B cell (primary cell): ENCODE measurements around the gene HTRA1. TPM values are rescaled to one million over a fixed set of nuclear protein-coding genes. Genes with fewer than 3 reads are reported as not detected.

Source experiments
- ATAC-seq: fragments of 200-7000 bp; cut with Tn5 transposase; one replicate; pipeline ENCODE4 v1.10.0; 2021; ENCODE audit warnings: low read depth, mild to moderate bottlenecking, moderate number of reproducible peaks, moderate library complexity
- CTCF ChIA-PET: fragments of 350-600 bp; sonication (Branson Sonifier 250); formaldehyde crosslinking; loops from one replicate; lab custom pipeline; 2021; ENCODE audit warnings: antibody characterized with exemption, inconsistent platforms; lab: Charles Lee
- POLR2A ChIA-PET: fragments of 350-600 bp; sonication (Branson Sonifier 250); formaldehyde crosslinking; loops from one replicate; lab custom pipeline; 2021; ENCODE audit warnings: antibody characterized with exemption; lab: Charles Lee
- DNase-seq: peaks from one replicate; pipeline ENCODE4 v3.0.0; 2013
- H2AFZ ChIP-seq: 2 replicates; pipeline ENCODE4 v1.6.1; 2012; ENCODE audit warnings: mild to moderate bottlenecking, low read depth, low read length; ENCODE audit not compliant: insufficient read depth, poor library complexity, severe bottlenecking
- H3K27ac ChIP-seq, 2 donors: 1 replicate in 1 of 2; 2 replicates in 1 of 2; pipeline ENCODE4 v1.5.1; 2012 to 2013; ENCODE audit warnings: low read length in 2 of 2, mild to moderate bottlenecking in 2 of 2, moderate library complexity in 1 of 2
- H3K27me3 ChIP-seq, 4 experiments: fragments of 200-600 bp in 1 of 4; sonication (generic) in 1 of 4; replicated peaks in 1 of 4; 1 replicate in 2 of 4; 2 replicates in 2 of 4; pipeline versions ENCODE4 v1.6.1 to v1.7.0; 2013 to 2016; ENCODE audit warnings: low read length in 3 of 4, mild to moderate bottlenecking in 2 of 4, mixed read lengths in 1 of 4, moderate library complexity in 1 of 4; ENCODE audit not compliant: insufficient read depth in 4 of 4, control insufficient read depth in 3 of 4; ENCODE audit errors: control extremely low read depth in 1 of 4
- H3K36me3 ChIP-seq, 2 experiments: replicated peaks in 1 of 2; 1 replicate in 1 of 2; 2 replicates in 1 of 2; pipeline versions ENCODE4 v1.6.1 to v1.7.1; 2013; ENCODE audit warnings: low read length in 1 of 2; ENCODE audit not compliant: insufficient read depth in 2 of 2, control insufficient read depth in 1 of 2; ENCODE audit errors: control extremely low read depth in 1 of 2, extremely low read depth in 1 of 2
- H3K4me1 ChIP-seq, 2 donors: fragments of 200-600 bp in 1 of 2; sonication (generic) in 1 of 2; 1 replicate in 1 of 2; 2 replicates in 1 of 2; pipeline versions ENCODE4 v1.5.1 to v1.6.1; 2013 to 2017; ENCODE audit warnings: low read length in 2 of 2; ENCODE audit not compliant: control insufficient read depth in 2 of 2, insufficient read depth in 2 of 2
- H3K4me2 ChIP-seq: replicated peaks from 2 replicates; pipeline ENCODE3; 2012; ENCODE audit warnings: mild to moderate bottlenecking, low read depth, low read length; ENCODE audit not compliant: poor library complexity, severe bottlenecking
- H3K4me3 ChIP-seq, 5 experiments: fragments of 200-600 bp in 1 of 5; sonication (generic) in 1 of 5; 1 replicate in 3 of 5; 2 replicates in 2 of 5; pipeline versions ENCODE4 v1.5.1 to v1.7.0; 2011 to 2016; ENCODE audit warnings: low read length in 4 of 5, mild to moderate bottlenecking in 4 of 5, low read depth in 2 of 5, control low read depth in 1 of 5, moderate library complexity in 1 of 5; ENCODE audit not compliant: insufficient read depth in 1 of 5; ENCODE audit errors: control extremely low read depth in 1 of 5, extremely low read depth in 1 of 5
- H3K79me2 ChIP-seq: fragments of 200-600 bp; sonication (generic); one replicate; pipeline ENCODE4 v1.6.0; 2016; ENCODE audit warnings: low read length; ENCODE audit not compliant: control insufficient read depth, insufficient read depth
- H3K9ac ChIP-seq: fragments of 200-600 bp; sonication (generic); 2 replicates; pipeline ENCODE4 v1.6.1; 2017; ENCODE audit warnings: mild to moderate bottlenecking, low read length, moderate library complexity
- H3K9me3 ChIP-seq, 3 donors: one replicate each; pipeline versions ENCODE4 v1.6.1 to v1.7.1; 2013; ENCODE audit warnings: low read length in 2 of 3; ENCODE audit not compliant: control insufficient read depth in 2 of 3, insufficient read depth in 1 of 3; ENCODE audit errors: control extremely low read depth in 1 of 3
- H4K20me1 ChIP-seq: 2 replicates; pipeline ENCODE4 v1.6.0; 2012; ENCODE audit warnings: mild to moderate bottlenecking, low read length; ENCODE audit not compliant: insufficient read depth, control insufficient read depth, poor library complexity, severe bottlenecking
- H3K27ac Mint-ChIP-seq: one replicate; pipeline ENCODE4 v1.8.0; 2021; ENCODE audit warnings: mixed read lengths
- H3K27me3 Mint-ChIP-seq: one replicate; pipeline ENCODE4 v1.8.0; 2021; ENCODE audit warnings: mixed read lengths
- H3K4me1 Mint-ChIP-seq: one replicate; pipeline ENCODE4 v1.8.0; 2021; ENCODE audit warnings: mixed read lengths
- H3K4me3 Mint-ChIP-seq: one replicate; pipeline ENCODE4 v1.8.0; 2021; ENCODE audit warnings: mixed read lengths
- H3K9me3 Mint-ChIP-seq: one replicate; pipeline ENCODE4 v1.8.0; 2022; ENCODE audit warnings: mixed read lengths; ENCODE audit not compliant: insufficient read depth
- EZH2 ChIP-seq: IDR thresholded peaks from 2 replicates; pipeline ENCODE4 v1.6.1; 2012; ENCODE audit warnings: borderline replicate concordance, low read depth, mild to moderate bottlenecking, moderate library complexity, low read length; ENCODE audit not compliant: insufficient read depth, poor library complexity, severe bottlenecking
- WGBS: methylation state at CpG from one replicate; pipeline ENCODE4 v1.1.5; 2013; ENCODE audit warnings: missing lambda C conversion rate; ENCODE audit not compliant: insufficient coverage; 5-methylcytosine and 5-hydroxymethylcytosine counted together
- intact Hi-C: fragments of 100-400 bp; cut with micrococcal nuclease; formaldehyde crosslinking; loops from one replicate; pipeline ENCODE4 v1.10.0; 2022
- polyA plus RNA-seq: library from polyadenylated mRNA; depleted of rRNA; stranded (reverse); fragments of >200 nt; gene quantifications from 2 replicates; pipeline ENCODE4 v1.2.3, GENCODE V29; 2012
- total RNA-seq, 2 donors: library from RNA; stranded (reverse); fragments of 120-200 nt in 1 of 2; gene quantifications; 1 replicate in 1 of 2; 2 replicates in 1 of 2; pipeline versions ENCODE4 v1.2.3 to v1.2.4, GENCODE V29; 2013 to 2022
- TF ChIP-seq, protein P1 (sequence below): fragments of 200-600 bp; IDR thresholded peaks from one replicate; pipeline ENCODE4 v1.8.0; 2022; ENCODE audit warnings: antibody characterized with exemption, mild to moderate bottlenecking

Gene HTRA1
- total and polyA plus RNA-seq, 2 donors (not counting 1 experiment from before 2014, with no cell fraction given) = not detected

DNA sequence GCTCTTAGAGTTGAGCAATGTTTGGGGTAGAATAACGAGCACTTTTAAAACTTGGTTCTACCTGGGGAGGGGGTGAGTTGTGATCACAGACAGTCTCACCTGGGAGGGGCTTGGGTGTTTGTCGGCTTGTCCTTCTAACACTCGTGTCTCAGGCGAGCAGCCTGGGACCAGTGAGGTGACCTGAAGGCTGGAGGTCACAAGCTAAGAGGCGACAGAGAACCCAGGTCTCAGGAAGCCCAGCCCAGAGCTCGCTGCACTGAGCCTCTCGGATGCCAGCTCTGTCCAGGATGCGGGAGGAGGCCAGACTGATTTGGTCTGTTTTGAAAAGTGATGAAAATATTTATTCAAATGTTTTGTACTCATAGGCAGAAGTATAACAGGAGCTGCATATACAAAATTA is 11.8 kb downstream of the HTRA1 start:
- Histone ChIP-seq H3K9ac (no peak overlapping the region), H2AFZ (no peak overlapping the region), H3K27me3 (peaks cover 0 to 13% (median 1%) of the 10 kb centered on the region in 4 experiments), H3K36me3 (no peaks in the 10 kb centered on the region), H3K27ac (no peak overlapping the region), H3K4me1 (no peaks in the 10 kb centered on the region), H4K20me1 (no peaks in the 10 kb centered on the region), H3K9me3 (no peaks in the 10 kb centered on the region), H3K4me2 (no peak overlapping the region), H3K79me2 (no peaks in the 10 kb centered on the region), H3K4me3 (no peak overlapping the region)
- no peak overlapping the region for H3K27ac Mint-ChIP-seq
- intact Hi-C loops = no loop called here
- WGBS = 81% methylated on average over 4 of the region's 8 CpGs
- H3K4me1 Mint-ChIP-seq = peaks cover 5% of the 10 kb centered on the region
- ATAC-seq (no peak), DNase-seq (no peak)
- POLR2A ChIA-PET = no interaction called here
- H3K9me3 Mint-ChIP-seq = no peaks in the 10 kb centered on the region
- H3K4me3 Mint-ChIP-seq = no peak overlapping the region
- TF ChIP-seq EZH2 = no peak
- TF ChIP-seq, protein P1, sequence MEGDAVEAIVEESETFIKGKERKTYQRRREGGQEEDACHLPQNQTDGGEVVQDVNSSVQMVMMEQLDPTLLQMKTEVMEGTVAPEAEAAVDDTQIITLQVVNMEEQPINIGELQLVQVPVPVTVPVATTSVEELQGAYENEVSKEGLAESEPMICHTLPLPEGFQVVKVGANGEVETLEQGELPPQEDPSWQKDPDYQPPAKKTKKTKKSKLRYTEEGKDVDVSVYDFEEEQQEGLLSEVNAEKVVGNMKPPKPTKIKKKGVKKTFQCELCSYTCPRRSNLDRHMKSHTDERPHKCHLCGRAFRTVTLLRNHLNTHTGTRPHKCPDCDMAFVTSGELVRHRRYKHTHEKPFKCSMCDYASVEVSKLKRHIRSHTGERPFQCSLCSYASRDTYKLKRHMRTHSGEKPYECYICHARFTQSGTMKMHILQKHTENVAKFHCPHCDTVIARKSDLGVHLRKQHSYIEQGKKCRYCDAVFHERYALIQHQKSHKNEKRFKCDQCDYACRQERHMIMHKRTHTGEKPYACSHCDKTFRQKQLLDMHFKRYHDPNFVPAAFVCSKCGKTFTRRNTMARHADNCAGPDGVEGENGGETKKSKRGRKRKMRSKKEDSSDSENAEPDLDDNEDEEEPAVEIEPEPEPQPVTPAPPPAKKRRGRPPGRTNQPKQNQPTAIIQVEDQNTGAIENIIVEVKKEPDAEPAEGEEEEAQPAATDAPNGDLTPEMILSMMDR = no peak
- CTCF ChIA-PET = no interaction called here
- H3K27me3 Mint-ChIP-seq = peaks cover 33% of the 10 kb centered on the region

DNA sequence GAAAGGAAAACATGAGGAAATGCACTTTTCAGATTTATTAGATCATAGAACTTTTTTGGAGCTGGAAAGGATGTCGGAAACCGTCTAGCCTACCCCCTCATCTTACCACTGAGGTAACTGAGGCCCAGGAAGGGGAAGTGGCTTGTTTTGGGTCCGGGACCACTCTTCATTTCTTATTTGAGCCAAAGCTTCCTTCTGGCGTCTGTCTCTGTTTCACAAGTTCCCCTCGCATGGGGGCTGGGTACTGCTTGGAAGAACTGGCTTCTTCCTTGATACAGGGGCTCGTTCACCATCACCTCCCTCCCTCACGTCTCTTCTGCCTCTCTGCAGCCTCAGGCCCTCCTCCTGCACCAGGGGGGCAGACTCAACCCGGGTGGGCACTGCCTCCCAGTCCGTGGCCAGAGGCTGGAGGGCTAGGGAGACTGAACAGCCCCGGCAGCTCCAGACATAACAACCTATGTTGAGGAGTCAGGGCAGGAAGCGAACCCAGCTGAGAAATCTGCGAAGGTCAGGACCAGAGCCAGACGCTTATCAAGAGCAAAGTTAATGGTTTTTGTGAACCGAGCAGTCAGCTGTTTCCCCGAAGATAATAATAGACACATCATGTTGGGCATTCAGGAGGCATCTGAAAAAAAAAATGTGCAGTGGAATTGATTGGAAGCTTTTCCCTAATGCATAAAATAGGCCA is 12.9 kb downstream of the HTRA1 start:
- H3K27me3 Mint-ChIP-seq = peaks cover 25% of the 10 kb centered on the region
- H3K27ac Mint-ChIP-seq = no peak overlapping the region
- no peaks in the 10 kb centered on the region for H3K36me3 ChIP-seq
- no peaks in the 10 kb centered on the region for H4K20me1 ChIP-seq
- no peak overlapping the region for H3K9ac ChIP-seq
- no peak overlapping the region for H3K4me2 ChIP-seq
- H3K79me2 ChIP-seq = no peaks in the 10 kb centered on the region
- ChIA-PET POLR2A (no interaction called here), CTCF (no interaction called here)
- no peaks in the 10 kb centered on the region for H3K9me3 Mint-ChIP-seq
- H3K4me1 ChIP-seq = no peaks in the 10 kb centered on the region
- WGBS = 3% methylated on average over 9 of the region's 15 CpGs
- no peak overlapping the region for H2AFZ ChIP-seq
- ATAC-seq (no peak), DNase-seq (no peak)
- no peak overlapping the region for H3K4me3 Mint-ChIP-seq
- peaks cover 0 to 13% (median 1%) of the 10 kb centered on the region in 4 experiments for H3K27me3 ChIP-seq
- no peaks in the 10 kb centered on the region for H3K9me3 ChIP-seq
- H3K27ac ChIP-seq = no peak overlapping the region
- H3K4me1 Mint-ChIP-seq = peaks cover 5% of the 10 kb centered on the region
- intact Hi-C loops = no loop called here
- TF ChIP-seq EZH2 = no peak
- TF ChIP-seq, protein P1 = no peak
- H3K4me3 ChIP-seq = no peak overlapping the region
